NCI-H345 treated with DMSO at 0.1 percent for 48 hours (cell line): ENCODE data around the gene TMEM132D.
A peak's percentile ranks its signal among the peaks of the same experiment; 100 is the strongest.
"Not testable (repeated sequence)": the region's sequence is repeated elsewhere in the genome, so short reads cannot be mapped to it uniquely, and the experiment has no call there.

ENCODE experiments used
- DNase-seq: peaks from one replicate; lab custom pipeline; 2025; ENCODE audit not compliant: unreplicated experiment; lab: John Stamatoyannopoulos, UW

The TMEM132D gene

DNA sequence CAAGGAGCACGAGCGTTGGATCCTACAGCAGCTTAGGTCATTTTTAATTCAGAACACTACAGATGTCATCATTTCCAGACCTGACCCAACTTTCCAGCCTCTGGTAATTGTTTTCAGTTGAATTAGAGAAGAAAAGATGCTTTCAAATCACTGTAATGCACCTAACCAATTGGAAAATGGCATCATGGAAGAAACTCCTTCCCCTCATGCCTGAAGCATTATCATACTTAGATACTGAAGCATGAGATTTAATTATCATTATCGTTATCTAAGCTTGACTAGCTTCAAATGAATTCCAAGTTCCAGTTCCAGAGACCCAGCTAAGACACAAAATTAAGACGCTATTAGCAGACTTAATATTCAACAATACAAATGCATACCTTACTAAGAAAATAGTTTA is 299.3 kb downstream of the TMEM132D start:
- no peak for DNase-seq

- DNase-seq: no peak
Observed at GRCh38 chr12:129599406-129599805, 304.4 kb downstream of the TMEM132D start.

DNA sequence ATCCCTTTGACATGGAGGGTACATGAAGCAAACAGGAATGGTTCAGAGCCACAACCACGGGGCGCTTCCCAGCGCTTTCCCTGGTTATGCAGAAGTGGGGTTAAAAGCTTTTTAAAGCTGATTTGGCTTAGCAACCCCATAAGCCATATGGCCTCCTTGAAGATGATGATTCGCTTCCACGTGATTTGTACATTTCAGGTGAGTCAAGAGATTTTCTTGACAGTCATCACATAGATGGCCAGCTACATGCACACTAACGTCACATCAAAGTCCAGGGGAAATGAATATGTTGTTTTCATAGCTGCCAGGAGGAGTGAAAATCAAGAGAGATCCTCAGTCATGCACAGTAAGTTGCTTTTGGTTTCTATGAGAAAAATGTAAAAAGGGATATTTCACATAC is 309.7 kb downstream of the TMEM132D start:
- DNase-seq: no peak

DNA sequence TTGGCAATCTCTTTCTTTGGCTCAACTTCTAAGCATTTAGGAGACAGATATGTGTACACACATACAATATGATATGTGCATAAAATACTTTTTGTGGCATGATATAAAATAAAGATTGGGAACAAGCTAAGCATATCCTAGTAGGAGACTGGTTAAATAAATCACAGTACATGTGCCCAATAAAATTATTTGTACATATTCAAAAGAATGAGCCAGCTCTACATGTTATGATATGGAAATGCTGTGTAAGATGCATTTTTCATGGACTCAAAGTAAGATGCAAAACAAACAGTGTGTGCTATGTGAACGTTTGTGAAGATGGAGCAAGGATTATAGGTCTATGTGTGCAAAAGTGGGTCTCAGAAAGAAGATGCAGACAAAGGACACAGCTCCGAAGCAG is 311.4 kb downstream of the TMEM132D start:
- DNase-seq: no peak

GRCh38 chr12:129589503-129589902 is 314.3 kb downstream of the TMEM132D start:
- DNase-seq: no peak

- no peak for DNase-seq
Observed at GRCh38 chr12:129588142-129588541, 315.7 kb downstream of the TMEM132D start.

DNA sequence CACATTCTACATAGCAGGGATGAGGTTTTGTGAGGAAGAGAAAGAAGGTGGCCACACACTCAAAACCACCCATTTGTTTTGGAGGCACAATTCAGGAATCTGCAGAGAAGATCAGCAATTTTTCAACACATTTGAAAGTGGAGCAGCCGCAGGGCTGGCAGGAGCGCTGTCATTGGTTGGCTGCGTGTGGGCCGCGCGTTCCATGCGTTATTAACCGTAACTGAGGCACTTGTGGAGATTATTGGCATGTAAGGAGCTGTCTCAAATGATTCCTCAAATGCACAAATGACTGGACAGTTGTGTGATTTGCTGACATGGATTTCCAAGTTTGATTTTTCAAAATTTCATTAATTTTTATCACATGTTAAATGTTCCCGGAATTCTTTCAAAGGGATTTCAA is 318.5 kb downstream of the TMEM132D start:
- DNase-seq: no peak

GRCh38 chr12:129579879-129580278 is 323.9 kb downstream of the TMEM132D start:
- no peak for DNase-seq

GRCh38 chr12:129571901-129572494 is 331.8 kb downstream of the TMEM132D start:
- no peak for DNase-seq

DNA sequence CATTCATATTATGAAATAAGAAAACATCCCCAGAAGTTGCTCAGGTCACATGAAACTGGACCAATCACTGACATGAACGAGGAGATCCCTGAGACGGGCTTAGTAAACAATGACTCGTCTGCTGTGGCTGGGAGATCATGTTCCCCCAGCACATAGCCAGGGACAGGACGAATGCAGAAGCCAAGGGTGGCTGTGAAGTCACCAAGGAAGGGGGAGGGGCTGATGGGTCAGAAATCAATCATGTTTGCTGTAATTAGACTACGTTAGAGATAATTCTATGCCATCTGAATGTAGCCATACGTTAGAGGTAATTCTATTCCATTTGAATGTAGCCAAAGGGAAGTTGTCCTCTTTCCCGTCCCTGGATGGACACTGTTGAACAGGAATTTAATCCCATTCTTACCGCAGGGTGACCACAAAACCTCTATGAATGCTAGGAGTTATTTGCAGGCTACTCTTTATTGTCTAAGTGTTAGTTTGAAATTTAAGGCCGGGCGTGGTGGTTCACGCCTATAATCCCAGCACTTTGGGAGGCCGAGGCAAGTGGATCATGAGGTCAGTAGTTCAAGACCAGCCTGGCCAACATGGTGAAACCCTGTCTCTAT is 332.9 kb downstream of the TMEM132D start:
- no peak for DNase-seq

DNA sequence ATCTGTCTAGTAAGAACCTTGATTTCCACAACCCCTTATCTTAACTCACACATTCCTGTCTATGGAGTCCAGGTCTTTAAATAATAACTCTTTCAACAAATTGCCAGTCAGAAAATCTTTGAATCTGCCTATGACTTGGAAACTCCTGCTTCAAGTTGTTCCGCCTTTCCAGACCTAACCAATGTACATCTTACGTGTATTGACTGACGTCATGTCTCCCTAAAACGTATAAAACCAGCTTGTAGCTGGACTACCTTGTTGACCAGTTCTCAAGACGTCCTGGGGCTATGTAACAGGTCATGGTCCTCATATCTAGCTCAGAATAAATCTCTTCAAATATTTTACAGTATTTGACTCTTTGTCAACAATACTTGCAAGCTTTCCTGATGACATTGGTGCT is 337.0 kb downstream of the TMEM132D start:
- DNase-seq: no peak

DNA sequence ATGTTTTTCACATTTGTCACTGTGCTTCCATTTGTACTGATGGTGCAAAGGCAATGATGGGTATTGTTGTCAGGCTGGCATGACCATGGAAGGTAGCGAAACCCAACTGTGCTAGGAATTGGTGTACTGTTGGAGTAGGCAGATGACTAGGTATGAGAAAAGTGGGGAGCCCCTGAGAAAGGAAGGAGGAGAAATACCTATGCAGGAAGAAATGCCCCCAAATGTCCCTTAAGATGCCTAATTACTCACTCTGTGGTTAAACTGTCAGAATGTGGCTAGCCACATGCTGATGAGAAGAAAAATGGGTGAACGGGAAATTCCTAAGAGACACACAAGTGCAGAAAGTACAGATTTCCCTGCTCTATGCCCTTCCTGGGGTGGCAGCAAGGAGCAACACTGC is 339.1 kb downstream of the TMEM132D start:
- no peak for DNase-seq

- DNase-seq: no peak
Observed at GRCh38 chr12:129563266-129563665, 340.6 kb downstream of the TMEM132D start.

- no peak for DNase-seq
Observed at GRCh38 chr12:129561304-129561703, 342.5 kb downstream of the TMEM132D start.

DNA sequence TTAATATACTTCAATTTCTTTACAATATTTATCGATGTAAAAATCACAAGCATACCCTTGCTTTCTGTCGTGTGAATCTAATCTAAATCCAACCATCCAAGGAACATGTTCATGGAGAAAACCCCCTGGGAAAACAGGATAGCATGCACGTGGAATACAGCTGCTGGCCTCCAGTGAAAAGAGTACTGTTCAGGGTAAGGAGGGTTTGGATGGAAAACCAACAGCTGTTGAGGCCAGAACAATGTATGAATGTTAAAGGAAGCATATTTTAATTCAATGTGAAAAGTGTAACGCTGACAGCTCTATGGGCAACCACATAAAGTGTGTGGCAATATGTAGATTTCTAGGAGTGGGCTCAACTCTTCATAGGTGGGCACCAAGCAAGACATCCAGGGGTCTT is 344.0 kb downstream of the TMEM132D start:
- DNase-seq: no peak

- DNase-seq: no peak
Observed at GRCh38 chr12:129558036-129558435, 345.8 kb downstream of the TMEM132D start.

- DNase-seq: no peak
Observed at GRCh38 chr12:129556082-129556481, 347.7 kb downstream of the TMEM132D start.

DNA sequence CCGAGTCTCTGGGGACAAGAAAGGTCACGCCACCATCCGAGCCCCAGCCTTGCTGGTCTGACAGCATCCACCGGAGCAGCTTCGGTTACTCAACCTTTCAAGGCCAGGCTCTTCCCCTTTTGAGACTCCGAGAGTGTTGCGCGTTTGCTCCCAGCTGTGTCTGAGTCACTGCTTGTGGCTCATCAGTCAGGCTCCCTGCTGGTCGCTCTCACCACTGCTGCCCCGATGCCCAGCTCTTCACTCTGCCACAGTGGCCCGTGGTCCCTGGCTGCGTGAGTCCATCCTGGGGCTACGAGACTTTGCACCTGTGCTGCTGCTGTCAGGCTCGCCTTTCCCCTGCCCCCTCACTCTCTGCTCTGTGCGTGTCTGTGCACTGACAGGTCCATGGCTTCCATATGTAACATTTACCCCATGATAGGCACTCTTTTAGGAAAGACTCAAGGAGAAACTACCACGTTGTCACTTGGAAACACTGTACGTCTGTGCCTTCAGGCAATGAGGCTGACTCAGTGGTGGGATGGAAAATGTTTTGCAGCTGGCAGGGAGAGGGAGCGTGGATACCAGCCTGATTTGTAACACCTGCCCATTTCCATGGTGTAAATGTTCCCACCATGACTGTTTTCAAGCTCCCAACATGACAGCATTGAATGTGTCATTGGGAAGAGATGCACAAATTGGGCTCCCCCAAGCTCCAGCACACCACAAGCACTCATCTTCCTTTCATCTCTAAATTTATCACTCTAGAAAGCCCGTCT is 350.7 kb downstream of the TMEM132D start:
- DNase-seq: no peak

- DNase-seq: no peak
Observed at GRCh38 chr12:129551441-129551840, 352.4 kb downstream of the TMEM132D start.

DNA sequence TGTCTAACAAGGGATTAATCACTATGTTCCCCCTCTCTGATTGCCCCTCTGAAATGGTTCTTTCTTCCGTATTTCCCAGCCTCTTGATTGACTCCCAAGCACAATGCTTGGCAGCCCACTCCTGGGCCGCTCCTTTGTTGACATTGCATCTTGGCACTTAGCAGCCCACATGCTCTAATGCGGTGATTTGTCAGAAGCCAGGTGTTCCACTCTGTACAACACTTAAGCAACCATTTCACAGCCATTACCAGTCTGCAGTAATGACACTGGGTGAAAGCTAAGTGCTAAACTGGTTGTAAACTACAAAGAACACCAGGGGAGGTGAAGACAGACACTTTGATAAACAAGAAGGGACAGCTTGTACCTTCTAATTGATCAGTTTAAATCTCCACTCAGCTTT is 353.5 kb downstream of the TMEM132D start:
- peak; percentile 98 for DNase-seq

- no peak for DNase-seq
Observed at GRCh38 chr12:129549656-129550055, 354.2 kb downstream of the TMEM132D start.

GRCh38 chr12:129549020-129549419 is 354.8 kb downstream of the TMEM132D start:
- DNase-seq: not testable (repeated sequence)
